ENCODE results near the gene VAPA. TPM values are rescaled to one million over a fixed set of nuclear protein-coding genes. Genes with fewer than 3 reads are reported as not detected.

The VAPA gene
- total and polyA plus RNA-seq, 10 of the 15 experiments (the other 5 are each of a cell fraction or from before 2014, with no cell fraction given) = 70.9 to 252 (median 166) TPM

- Histone ChIP-seq H3K4me3 (no peak overlapping the region), H4K20me1 (ENCODE audit: control insufficient read depth, insufficient read depth) (no peaks in the 10 kb centered on the region), H3K79me2 (ENCODE audit: control insufficient read depth, insufficient read depth, low read length) (no peaks in the 10 kb centered on the region), H3K36me3 (ENCODE audit: control insufficient read depth in 2 of 2, insufficient read depth in 2 of 2, low read length in 1 of 2) (no peaks in the 10 kb centered on the region), H3K9me3 (replicated peaks; ENCODE audit: control insufficient read depth, insufficient read depth, low read length) (no peaks in the 10 kb centered on the region), H3K27ac (ENCODE audit: control insufficient read depth, insufficient read depth) (no peak overlapping the region), H3K9ac (ENCODE audit: control insufficient read depth, insufficient read depth, low read length) (no peak overlapping the region), H3K4me2 (ENCODE audit: control insufficient read depth, insufficient read depth) (no peak overlapping the region), H2AFZ (ENCODE audit: control insufficient read depth, low read depth, low read length) (no peak overlapping the region), H3K4me1 (ENCODE audit: control insufficient read depth, insufficient read depth, low read length) (no peaks in the 10 kb centered on the region), H3K27me3 (replicated peaks in 1 of 2; ENCODE audit: control insufficient read depth in 2 of 2, insufficient read depth in 2 of 2, low read length in 1 of 2) (no peaks in the 10 kb centered on the region; a peak in 1 of 4 replicates)
- RAD21 ChIA-PET (ENCODE audit: unreplicated experiment) = no interaction called here
- TF ChIP-seq ZNF622 (IDR thresholded peaks at IDR 0.05) (no peak), POU2F2 (IDR thresholded peaks at IDR 0.05; ENCODE audit: borderline replicate concordance, low read depth, low read length) (no peak)
- in situ Hi-C loops (cut with MboI) (no loop called here), intact Hi-C loops (cut with micrococcal nuclease; ENCODE audit: unreplicated experiment) (no loop called here)
- FAIRE-seq = no peak
- POLR2A ChIA-PET = no interaction called here
- no TSS peak for BruUV-seq (replicated peaks)
- SMC1A ChIA-PET (ENCODE audit: uncharacterized antibody, unreplicated experiment) = no interaction called here
- no peak for DNase-seq (ENCODE audit: low read depth, low spot score)
- 13% methylated on average over 5 of the region's 5 CpGs for WGBS (ENCODE audit: insufficient coverage, insufficient replicate concordance, low lambda C conversion rate, missing lambda C conversion rate)
- no peak for ATAC-seq
- CTCF ChIA-PET = interaction anchor here (1.0 kb wide), 1 partner anchor 11 kb away, joined by 3 read pairs; no protein-coding TSS in a partner anchor
Measured at GRCh38 chr18:9982711-9983110, 68.9 kb downstream of the VAPA start.

GRCh38 chr18:9984080-9984479 lies 70.3 kb downstream of the VAPA start:
- no peak overlapping the region for H3K4me2 ChIP-seq (ENCODE audit: control insufficient read depth, insufficient read depth)
- H3K79me2 ChIP-seq (ENCODE audit: control insufficient read depth, insufficient read depth, low read length) = no peaks in the 10 kb centered on the region
- in situ Hi-C loops (cut with MboI) = no loop called here
- no peak overlapping the region for H3K4me3 ChIP-seq
- no peaks in the 10 kb centered on the region; a peak in 1 of 4 replicates for H3K27me3 ChIP-seq (replicated peaks in 1 of 2; ENCODE audit: control insufficient read depth in 2 of 2, insufficient read depth in 2 of 2, low read length in 1 of 2)
- no TSS peak for BruUV-seq (replicated peaks)
- CTCF ChIA-PET = interaction anchor here (1.0 kb wide), 1 partner anchor 12 kb away, joined by 3 read pairs; no protein-coding TSS in a partner anchor
- H3K36me3 ChIP-seq (ENCODE audit: control insufficient read depth in 2 of 2, insufficient read depth in 2 of 2, low read length in 1 of 2) = no peaks in the 10 kb centered on the region
- H3K4me1 ChIP-seq (ENCODE audit: control insufficient read depth, insufficient read depth, low read length) = no peaks in the 10 kb centered on the region
- no peak overlapping the region for H2AFZ ChIP-seq (ENCODE audit: control insufficient read depth, low read depth, low read length)
- no peak for ATAC-seq
- FAIRE-seq = no peak
- H3K9me3 ChIP-seq (replicated peaks; ENCODE audit: control insufficient read depth, insufficient read depth, low read length) = no peaks in the 10 kb centered on the region
- DNase-seq (ENCODE audit: low read depth, low spot score) = no peak
- no peaks in the 10 kb centered on the region for H4K20me1 ChIP-seq (ENCODE audit: control insufficient read depth, insufficient read depth)
- no peak overlapping the region for H3K9ac ChIP-seq (ENCODE audit: control insufficient read depth, insufficient read depth, low read length)
- SMC1A ChIA-PET (ENCODE audit: uncharacterized antibody, unreplicated experiment) = interaction anchor here (0.7 to 1.0 kb wide), 3 partner anchors 12 to 574 kb away, joined by 3 read pairs; no protein-coding TSS in a partner anchor
- POLR2A ChIA-PET = no interaction called here
- no peak overlapping the region for H3K27ac ChIP-seq (ENCODE audit: control insufficient read depth, insufficient read depth)
- TF ChIP-seq CHD4 (IDR thresholded peaks at IDR 0.05) = no peak
- no peak for TF ChIP-seq SP1 (IDR thresholded peaks at IDR 0.05; ENCODE audit: low read depth, low read length)
- no peak for TF ChIP-seq RAD21 (IDR thresholded peaks at IDR 0.05; ENCODE audit: insufficient read depth, low read depth, low read length)
- no peak for TF ChIP-seq BHLHE40 (IDR thresholded peaks at IDR 0.05; ENCODE audit: borderline replicate concordance in 1 of 2, low read depth in 2 of 2, low read length in 1 of 2)
- 40% methylated on average over 5 of the region's 5 CpGs for whole genome bisulfite sequencing (ENCODE audit: insufficient coverage, insufficient replicate concordance, low lambda C conversion rate, missing lambda C conversion rate)
- RAD21 ChIA-PET (ENCODE audit: unreplicated experiment) = no interaction called here
- intact Hi-C loops (cut with micrococcal nuclease; ENCODE audit: unreplicated experiment) = no loop called here

Measured in GM12878 (cell line).